ENCODE measurements around the gene CFAP299.

The CFAP299 gene

GRCh38 chr4:80361329-80361900, 25.9 kb downstream of the CFAP299 start:
- Mint-ChIP-seq H3K27me3 (peaks cover 29% of the 10 kb centered on the region), H3K27ac (no peak overlapping the region), H3K36me3 (no peaks in the 10 kb centered on the region), H3K4me1 (peaks cover 5% of the 10 kb centered on the region), H3K4me3 (no peak overlapping the region), H3K9me3 (no peaks in the 10 kb centered on the region)
- no peak for ATAC-seq

- Mint-ChIP-seq H3K9me3 (no peaks in the 10 kb centered on the region), H3K27me3 (peaks cover 24% of the 10 kb centered on the region), H3K27ac (no peak overlapping the region), H3K4me1 (peaks cover 5% of the 10 kb centered on the region), H3K4me3 (no peak overlapping the region), H3K36me3 (no peaks in the 10 kb centered on the region)
- ATAC-seq: peak; percentile 57
These were observed 27.1 kb downstream of the CFAP299 start for GRCh38 chr4:80362578-80363181.

GRCh38 chr4:80365928-80366327, 30.4 kb downstream of the CFAP299 start:
- Mint-ChIP-seq H3K4me1 (peaks cover 5% of the 10 kb centered on the region), H3K27me3 (no peaks in the 10 kb centered on the region), H3K9me3 (peaks cover 6% of the 10 kb centered on the region), H3K36me3 (peaks cover 9% of the 10 kb centered on the region), H3K27ac (no peak overlapping the region), H3K4me3 (no peak overlapping the region)
- peak; percentile 59 for ATAC-seq

- Mint-ChIP-seq H3K36me3 (peaks cover 18% of the 10 kb centered on the region), H3K4me1 (peaks cover 5% of the 10 kb centered on the region), H3K4me3 (no peak overlapping the region), H3K27ac (no peak overlapping the region), H3K27me3 (no peaks in the 10 kb centered on the region), H3K9me3 (peaks cover 10% of the 10 kb centered on the region)
- no peak for ATAC-seq
These were observed 32.2 kb downstream of the CFAP299 start for GRCh38 chr4:80367737-80368136.

GRCh38 chr4:80370635-80371034, 35.1 kb downstream of the CFAP299 start:
- peaks cover 5% of the 10 kb centered on the region for H3K4me1 Mint-ChIP-seq
- H3K27ac Mint-ChIP-seq: no peak overlapping the region
- no peak overlapping the region for H3K4me3 Mint-ChIP-seq
- no peaks in the 10 kb centered on the region for H3K27me3 Mint-ChIP-seq
- peaks cover 18% of the 10 kb centered on the region for H3K36me3 Mint-ChIP-seq
- peaks cover 10% of the 10 kb centered on the region for H3K9me3 Mint-ChIP-seq
- no peak for ATAC-seq

- H3K36me3 Mint-ChIP-seq: peaks cover 18% of the 10 kb centered on the region
- H3K4me3 Mint-ChIP-seq: no peak overlapping the region
- peaks cover 3% of the 10 kb centered on the region for H3K4me1 Mint-ChIP-seq
- H3K27ac Mint-ChIP-seq: no peak overlapping the region
- no peaks in the 10 kb centered on the region for H3K27me3 Mint-ChIP-seq
- ATAC-seq: no peak
- peaks cover 10% of the 10 kb centered on the region for H3K9me3 Mint-ChIP-seq
These were observed 35.5 kb downstream of the CFAP299 start for GRCh38 chr4:80371046-80371445.

GRCh38 chr4:80374180-80374579, 38.6 kb downstream of the CFAP299 start:
- no peak overlapping the region for H3K27ac Mint-ChIP-seq
- H3K4me3 Mint-ChIP-seq: no peak overlapping the region
- H3K4me1 Mint-ChIP-seq: peaks cover 6% of the 10 kb centered on the region
- peaks cover 18% of the 10 kb centered on the region for H3K36me3 Mint-ChIP-seq
- H3K27me3 Mint-ChIP-seq: no peaks in the 10 kb centered on the region
- ATAC-seq: no peak
- H3K9me3 Mint-ChIP-seq: peaks cover 13% of the 10 kb centered on the region

- Mint-ChIP-seq H3K27ac (no peak overlapping the region), H3K9me3 (peaks cover 6% of the 10 kb centered on the region), H3K36me3 (peaks cover 6% of the 10 kb centered on the region), H3K4me3 (no peak overlapping the region), H3K4me1 (peaks cover 6% of the 10 kb centered on the region), H3K27me3 (no peaks in the 10 kb centered on the region)
- ATAC-seq: no peak
These were observed 46.7 kb downstream of the CFAP299 start for GRCh38 chr4:80382090-80382832.

- H3K9me3 Mint-ChIP-seq: peaks cover 6% of the 10 kb centered on the region
- ATAC-seq: no peak
- H3K27ac Mint-ChIP-seq: no peak overlapping the region
- H3K4me3 Mint-ChIP-seq: no peak overlapping the region
- no peaks in the 10 kb centered on the region for H3K27me3 Mint-ChIP-seq
- H3K4me1 Mint-ChIP-seq: peaks cover 6% of the 10 kb centered on the region
- H3K36me3 Mint-ChIP-seq: peaks cover 6% of the 10 kb centered on the region
These were observed 50.1 kb downstream of the CFAP299 start for GRCh38 chr4:80385397-80386280.

GRCh38 chr4:80386281-80386886, 50.9 kb downstream of the CFAP299 start:
- Mint-ChIP-seq H3K4me1 (peaks cover 6% of the 10 kb centered on the region), H3K27me3 (no peaks in the 10 kb centered on the region), H3K9me3 (peaks cover 3% of the 10 kb centered on the region), H3K27ac (no peak overlapping the region), H3K4me3 (no peak overlapping the region), H3K36me3 (peaks cover 6% of the 10 kb centered on the region)
- ATAC-seq: peak; percentile 47

GRCh38 chr4:80387390-80388283, 52.1 kb downstream of the CFAP299 start:
- Mint-ChIP-seq H3K27me3 (no peaks in the 10 kb centered on the region), H3K4me3 (no peak overlapping the region), H3K4me1 (no peaks in the 10 kb centered on the region)

GRCh38 chr4:80388284-80388607, 52.7 kb downstream of the CFAP299 start:
- no peaks in the 10 kb centered on the region for H3K9me3 Mint-ChIP-seq
- no peak overlapping the region for H3K4me3 Mint-ChIP-seq
- no peak overlapping the region for H3K27ac Mint-ChIP-seq
- no peak for ATAC-seq
- no peaks in the 10 kb centered on the region for H3K27me3 Mint-ChIP-seq
- no peaks in the 10 kb centered on the region for H3K4me1 Mint-ChIP-seq
- H3K36me3 Mint-ChIP-seq: no peaks in the 10 kb centered on the region

More at GRCh38 chr4:80387390-80388283, 52.1 kb downstream of the CFAP299 start:
- H3K9me3 Mint-ChIP-seq: no peaks in the 10 kb centered on the region
- peak; percentile 12 for ATAC-seq
- no peak overlapping the region for H3K27ac Mint-ChIP-seq
- H3K36me3 Mint-ChIP-seq: no peaks in the 10 kb centered on the region

GRCh38 chr4:80390178-80390577, 54.6 kb downstream of the CFAP299 start:
- Mint-ChIP-seq H3K36me3 (no peaks in the 10 kb centered on the region), H3K27ac (no peak overlapping the region), H3K9me3 (no peaks in the 10 kb centered on the region), H3K4me1 (peaks cover 7% of the 10 kb centered on the region), H3K27me3 (no peaks in the 10 kb centered on the region), H3K4me3 (no peak overlapping the region)
- no peak for ATAC-seq

GRCh38 chr4:80393246-80393969, 57.9 kb downstream of the CFAP299 start:
- Mint-ChIP-seq H3K27ac (no peak overlapping the region), H3K4me1 (peaks cover 7% of the 10 kb centered on the region), H3K9me3 (no peaks in the 10 kb centered on the region), H3K36me3 (no peaks in the 10 kb centered on the region), H3K4me3 (no peak overlapping the region), H3K27me3 (no peaks in the 10 kb centered on the region)
- ATAC-seq: peak; percentile 57
